Fibroblast of peridontal ligament (primary cell): ENCODE results near the gene CCDC159.

Experiments
- DNase-seq: peaks from one replicate; pipeline ENCODE4 v3.0.0-alpha.2; 2010; ENCODE audit errors: extremely low read depth

Gene CCDC159

GRCh38 chr19:11390933-11391680 lies 44.8 kb downstream of the CCDC159 start:
- no peak for DNase-seq

- no peak for DNase-seq
Observed at GRCh38 chr19:11397089-11397610, 50.8 kb downstream of the CCDC159 start.

- DNase-seq, result no peak
Observed at GRCh38 chr19:11399667-11400066, 53.3 kb downstream of the CCDC159 start.

- DNase-seq, result no peak
Observed at GRCh38 chr19:11400798-11401197, 54.5 kb downstream of the CCDC159 start.

GRCh38 chr19:11401808-11402543 lies 55.7 kb downstream of the CCDC159 start:
- no peak for DNase-seq
